ENCODE data around the gene ARHGAP23. TPM values are rescaled to one million over a fixed set of nuclear protein-coding genes. Genes with fewer than 3 reads are reported as not detected.

Gene ARHGAP23
- total RNA-seq, 3 donors from 2014 or later: 13.8 to 25.2 (median 21.1) TPM

- no peak for TF ChIP-seq POLR2AphosphoS5 (IDR thresholded peaks at IDR 0.05)
- TF ChIP-seq POLR2A (IDR thresholded peaks at IDR 0.05): no peak
- no peak for TF ChIP-seq CTCF (IDR thresholded peaks at IDR 0.05)
- Histone ChIP-seq H3K36me3 (no peaks in the 10 kb centered on the region), H3K27ac (no peak overlapping the region), H3K4me1 (peaks cover 7 to 8% of the 10 kb centered on the region in 2 donors), H3K27me3 (peaks cover 8 to 19% of the 10 kb centered on the region in 2 donors), H3K9me3 (no peaks in the 10 kb centered on the region), H3K4me3 (no peak overlapping the region)
- intact Hi-C loops (cut with DNase I; ENCODE audit: low total_unique reads): no loop called here
- no peak for DNase-seq (ENCODE audit: low spot score in 2 of 2)
Measured at GRCh38 chr17:38560503-38561318, 132.4 kb downstream of the ARHGAP23 start.

- no peak for DNase-seq (ENCODE audit: low spot score in 2 of 2)
- Histone ChIP-seq H3K4me1 (peaks cover 7 to 8% of the 10 kb centered on the region in 2 donors), H3K9me3 (no peaks in the 10 kb centered on the region), H3K27ac (no peak overlapping the region), H3K27me3 (peaks cover 8 to 19% of the 10 kb centered on the region in 2 donors), H3K36me3 (no peaks in the 10 kb centered on the region), H3K4me3 (no peak overlapping the region)
- TF ChIP-seq POLR2AphosphoS5 (IDR thresholded peaks at IDR 0.05): no peak
- TF ChIP-seq CTCF (IDR thresholded peaks at IDR 0.05): no peak
- TF ChIP-seq POLR2A (IDR thresholded peaks at IDR 0.05): no peak
- intact Hi-C loops (cut with DNase I; ENCODE audit: low total_unique reads): no loop called here
Measured at GRCh38 chr17:38561416-38562214, 133.4 kb downstream of the ARHGAP23 start.

Other genes with a start within 250 kb of the ARHGAP23 start
- gene TBC1D3, start 235.9 kb upstream of the ARHGAP23 start, total RNA-seq: not detected
- gene MRPL45, start 131.3 kb upstream of the ARHGAP23 start, total RNA-seq: 10 to 100 TPM; 27.9 to 42.9 (median 36.8) TPM
- under 1 TPM; under 0.01 TPM for gene GPR179, start 84.5 kb upstream of the ARHGAP23 start, total RNA-seq
- gene SOCS7, start 76.6 kb upstream of the ARHGAP23 start, total RNA-seq: 10 to 100 TPM in 2 of 3 donors, 1 to 10 TPM in 1; 9.9 to 24.0 (median 14.7) TPM
- gene SRCIN1, start 177.5 kb downstream of the ARHGAP23 start, total RNA-seq: 10 to 100 TPM in 1 of 3 donors, 1 to 10 TPM in 2; 4.2 to 10.8 (median 8.8) TPM
- 1 to 10 TPM; 2.0 to 2.1 (median 2.0) TPM for gene EPOP, start 246.5 kb downstream of the ARHGAP23 start, total RNA-seq